ENCODE results near the gene LPGAT1.
"Not testable (repeated sequence)": the region's sequence is repeated elsewhere in the genome, so short reads cannot be mapped to it uniquely, and the experiment has no call there.

The LPGAT1 gene

GRCh38 chr1:211705467-211706091 is 125.0 kb downstream of the LPGAT1 start:
- no peak for DNase-seq (ENCODE audit: low read depth in 2 of 2)

GRCh38 chr1:211704543-211704942 is 126.0 kb downstream of the LPGAT1 start:
- DNase-seq (ENCODE audit: low read depth in 2 of 2): no peak

GRCh38 chr1:211703812-211704537 is 126.6 kb downstream of the LPGAT1 start:
- DNase-seq (ENCODE audit: low read depth in 2 of 2): no peak

GRCh38 chr1:211701733-211702132 is 128.8 kb downstream of the LPGAT1 start:
- DNase-seq (ENCODE audit: low read depth in 2 of 2): no peak

GRCh38 chr1:211699059-211699458 is 131.5 kb downstream of the LPGAT1 start:
- DNase-seq (ENCODE audit: low read depth in 2 of 2): no peak

GRCh38 chr1:211698161-211699026 is 132.2 kb downstream of the LPGAT1 start:
- DNase-seq (ENCODE audit: low read depth in 2 of 2): peak; percentile 76 to 89

GRCh38 chr1:211697356-211697755 is 133.2 kb downstream of the LPGAT1 start:
- DNase-seq (ENCODE audit: low read depth in 2 of 2): no peak

GRCh38 chr1:211695135-211695816 is 135.3 kb downstream of the LPGAT1 start:
- DNase-seq (ENCODE audit: low read depth in 2 of 2): no peak

GRCh38 chr1:211693911-211694310 is 136.7 kb downstream of the LPGAT1 start:
- DNase-seq (ENCODE audit: low read depth in 2 of 2): not testable (repeated sequence)

All from stimulated activated CD4-positive, alpha-beta T cell treated with anti-CD3 and anti-CD28 coated beads, Interleukin-4, amount 100 ng/mL, for 48 hours (primary cell).